ENCODE results near the gene FOXP1. TPM values are rescaled to one million over a fixed set of nuclear protein-coding genes. Genes with fewer than 3 reads are reported as not detected.

FOXP1 gene
- polyA plus RNA-seq, 1 donor from 2014 or later = 5.6 TPM

GRCh38 chr3:71315431-71315830 lies 268.1 kb downstream of the FOXP1 start:
- H3K9me2 ChIP-seq (ENCODE audit: insufficient read depth, low read length) = no peaks in the 10 kb centered on the region
- H2AFZ ChIP-seq (ENCODE audit: low read depth, low read length) = no peak overlapping the region
- H3F3A ChIP-seq (ENCODE audit: insufficient read depth, low read length, poor library complexity, severe bottlenecking) = no peaks in the 10 kb centered on the region
- H3K27me3 ChIP-seq (ENCODE audit: insufficient read depth, low read depth, low read length) = no peaks in the 10 kb centered on the region
- no peaks in the 10 kb centered on the region for H3K79me2 ChIP-seq (replicated peaks; ENCODE audit: insufficient read depth, low read length)
- H3K4me2 ChIP-seq (ENCODE audit: low read length) = no peak overlapping the region
- no peaks in the 10 kb centered on the region for H3K9me3 ChIP-seq (ENCODE audit: low read length)
- no peak overlapping the region for H3K4me3 ChIP-seq (ENCODE audit: low read length)
- H3K9ac ChIP-seq (ENCODE audit: low read length) = no peak overlapping the region
- H3K27ac ChIP-seq (ENCODE audit: low read length) = no peak overlapping the region
- TF ChIP-seq RAD21 (conservative IDR thresholded peaks at IDR 0.05) = no peak
- TF ChIP-seq POLR2AphosphoS5 (IDR thresholded peaks at IDR 0.05) = no peak
- TF ChIP-seq EZH2 (IDR thresholded peaks at IDR 0.05; ENCODE audit: borderline replicate concordance, insufficient read depth, low read length, poor library complexity, severe bottlenecking) = no peak
- no peak for TF ChIP-seq MXI1 (conservative IDR thresholded peaks at IDR 0.05; ENCODE audit: poor library complexity, severe bottlenecking)
- TF ChIP-seq CTCF (IDR thresholded peaks at IDR 0.05; ENCODE audit: poor library complexity, severe bottlenecking) = no peak
- H4K20me1 ChIP-seq (ENCODE audit: insufficient read depth) = no peaks in the 10 kb centered on the region
- no peaks in the 10 kb centered on the region for H3K36me3 ChIP-seq (ENCODE audit: insufficient read depth, low read length)

GRCh38 chr3:71313844-71314243 lies 269.7 kb downstream of the FOXP1 start:
- H3K79me2 ChIP-seq (replicated peaks; ENCODE audit: insufficient read depth, low read length) = no peaks in the 10 kb centered on the region
- no peaks in the 10 kb centered on the region for H3K9me2 ChIP-seq (ENCODE audit: insufficient read depth, low read length)
- H3K4me2 ChIP-seq (ENCODE audit: low read length) = no peak overlapping the region
- H3K27me3 ChIP-seq (ENCODE audit: insufficient read depth, low read depth, low read length) = no peaks in the 10 kb centered on the region
- H3K9me3 ChIP-seq (ENCODE audit: low read length) = no peaks in the 10 kb centered on the region
- H2AFZ ChIP-seq (ENCODE audit: low read depth, low read length) = no peak overlapping the region
- H3F3A ChIP-seq (ENCODE audit: insufficient read depth, low read length, poor library complexity, severe bottlenecking) = no peaks in the 10 kb centered on the region
- no peak overlapping the region for H3K27ac ChIP-seq (ENCODE audit: low read length)
- H3K4me3 ChIP-seq (ENCODE audit: low read length) = no peak overlapping the region
- H3K36me3 ChIP-seq (ENCODE audit: insufficient read depth, low read length) = no peaks in the 10 kb centered on the region
- no peak overlapping the region for H3K9ac ChIP-seq (ENCODE audit: low read length)
- H4K20me1 ChIP-seq (ENCODE audit: insufficient read depth) = no peaks in the 10 kb centered on the region
- TF ChIP-seq POLR2AphosphoS5 (IDR thresholded peaks at IDR 0.05) (no peak), REST (IDR thresholded peaks at IDR 0.05; ENCODE audit: borderline replicate concordance) (no peak), CTCF (IDR thresholded peaks at IDR 0.05; ENCODE audit: poor library complexity, severe bottlenecking) (no peak), SMC3 (conservative IDR thresholded peaks at IDR 0.05; ENCODE audit: poor library complexity) (no peak), MXI1 (conservative IDR thresholded peaks at IDR 0.05; ENCODE audit: poor library complexity, severe bottlenecking) (no peak), TAF1 (IDR thresholded peaks at IDR 0.05; ENCODE audit: low read depth) (no peak), RAD21 (conservative IDR thresholded peaks at IDR 0.05) (no peak), EZH2 (IDR thresholded peaks at IDR 0.05; ENCODE audit: borderline replicate concordance, insufficient read depth, low read length, poor library complexity, severe bottlenecking) (no peak), EP300 (conservative IDR thresholded peaks at IDR 0.05; ENCODE audit: poor library complexity, severe bottlenecking) (no peak)
